ENCODE results near the gene STXBP4.
A peak's percentile ranks its signal among the peaks of the same experiment; 100 is the strongest.

Gene STXBP4

GRCh38 chr17:55116440-55116914 is 147.9 kb downstream of the STXBP4 start:
- FAIRE-seq = no peak

GRCh38 chr17:55117164-55117563 is 148.6 kb downstream of the STXBP4 start:
- no peak for FAIRE-seq
- no peak for DNase-seq (ENCODE audit: low spot score)

More at GRCh38 chr17:55116440-55116914, 147.9 kb downstream of the STXBP4 start:
- no peak for DNase-seq (ENCODE audit: low spot score)

- no peak for FAIRE-seq
- DNase-seq (ENCODE audit: low spot score) = no peak
These were observed 152.1 kb downstream of the STXBP4 start for GRCh38 chr17:55120651-55121050.

GRCh38 chr17:55121268-55121667 is 152.7 kb downstream of the STXBP4 start:
- DNase-seq (ENCODE audit: low spot score) = no peak
- FAIRE-seq = no peak

- no peak for FAIRE-seq
- DNase-seq (ENCODE audit: low spot score) = no peak
These were observed 153.5 kb downstream of the STXBP4 start for GRCh38 chr17:55122114-55122513.

GRCh38 chr17:55124730-55125360 is 156.3 kb downstream of the STXBP4 start:
- FAIRE-seq (no peak), DNase-seq (ENCODE audit: low spot score) (no peak)

- FAIRE-seq (no peak), DNase-seq (ENCODE audit: low spot score) (no peak)
These were observed 165.0 kb downstream of the STXBP4 start for GRCh38 chr17:55133583-55133982.

- DNase-seq (ENCODE audit: low spot score) (no peak), FAIRE-seq (no peak)
These were observed 166.1 kb downstream of the STXBP4 start for GRCh38 chr17:55134486-55135157.

GRCh38 chr17:55140809-55141208 is 172.2 kb downstream of the STXBP4 start:
- DNase-seq (ENCODE audit: low spot score) (no peak), FAIRE-seq (no peak)

GRCh38 chr17:55144518-55144917 is 176.0 kb downstream of the STXBP4 start:
- no peak for DNase-seq (ENCODE audit: low spot score)
- FAIRE-seq = no peak

- no peak for FAIRE-seq
- DNase-seq (ENCODE audit: low spot score) = no peak
These were observed 180.9 kb downstream of the STXBP4 start for GRCh38 chr17:55149485-55149884.

GRCh38 chr17:55152236-55152635 is 183.7 kb downstream of the STXBP4 start:
- FAIRE-seq (no peak), DNase-seq (ENCODE audit: low spot score) (no peak)

GRCh38 chr17:55154101-55154500 is 185.5 kb downstream of the STXBP4 start:
- DNase-seq (ENCODE audit: low spot score) = no peak
- no peak for FAIRE-seq

- no peak for DNase-seq (ENCODE audit: low spot score)
- FAIRE-seq = no peak
These were observed 187.4 kb downstream of the STXBP4 start for GRCh38 chr17:55155856-55156560.

GRCh38 chr17:55157165-55157564 is 188.6 kb downstream of the STXBP4 start:
- FAIRE-seq (no peak), DNase-seq (ENCODE audit: low spot score) (no peak)

GRCh38 chr17:55158439-55158838 is 189.9 kb downstream of the STXBP4 start:
- peak; percentile 55 for FAIRE-seq
- DNase-seq (ENCODE audit: low spot score) = peak; percentile 56

- FAIRE-seq = no peak
These were observed 190.7 kb downstream of the STXBP4 start for GRCh38 chr17:55159251-55159650.

GRCh38 chr17:55160501-55160900 is 191.9 kb downstream of the STXBP4 start:
- no peak for FAIRE-seq
- DNase-seq (ENCODE audit: low spot score) = no peak

More at GRCh38 chr17:55159251-55159650, 190.7 kb downstream of the STXBP4 start:
- no peak for DNase-seq (ENCODE audit: low spot score)

GRCh38 chr17:55161935-55162555 is 193.5 kb downstream of the STXBP4 start:
- peak; percentile 97 for FAIRE-seq

GRCh38 chr17:55162556-55162946 is 194.0 kb downstream of the STXBP4 start:
- FAIRE-seq = no peak
- DNase-seq (ENCODE audit: low spot score) = no peak

More at GRCh38 chr17:55161935-55162555, 193.5 kb downstream of the STXBP4 start:
- DNase-seq (ENCODE audit: low spot score) = peak; percentile 95

GRCh38 chr17:55163408-55163807 is 194.8 kb downstream of the STXBP4 start:
- FAIRE-seq (no peak), DNase-seq (ENCODE audit: low spot score) (no peak)

GRCh38 chr17:55166506-55166905 is 197.9 kb downstream of the STXBP4 start:
- DNase-seq (ENCODE audit: low spot score) (no peak), FAIRE-seq (no peak)

Data from RCC 7860 (cell line).